Measurements from ENCODE around the gene NTRK3. TPM values are rescaled to one million over a fixed set of nuclear protein-coding genes. Genes with fewer than 3 reads are reported as not detected.
A peak's percentile ranks its signal among the peaks of the same experiment; 100 is the strongest.
"Not testable (repeated sequence)": the region's sequence is repeated elsewhere in the genome, so short reads cannot be mapped to it uniquely, and the experiment has no call there.

NTRK3 gene
- polyA plus RNA-seq, 4 donors = 11.5 to 62.9 (median 14.0) TPM

- peak in 1 of 4 donors; percentile 8 for DNase-seq (ENCODE audit: low read depth in 4 of 4, low spot score in 3 of 4)
These were observed 172.5 kb downstream of the NTRK3 start for GRCh38 chr15:88083811-88084760.

- no peak for DNase-seq (ENCODE audit: low read depth in 4 of 4, low spot score in 3 of 4)
These were observed 175.9 kb downstream of the NTRK3 start for GRCh38 chr15:88080616-88081015.

- DNase-seq (ENCODE audit: low read depth in 4 of 4, low spot score in 3 of 4) = no peak
These were observed 179.1 kb downstream of the NTRK3 start for GRCh38 chr15:88077296-88078020.

- no peak for DNase-seq (ENCODE audit: low read depth in 4 of 4, low spot score in 3 of 4)
These were observed 180.2 kb downstream of the NTRK3 start for GRCh38 chr15:88076328-88076727.

GRCh38 chr15:88075102-88075501 lies 181.4 kb downstream of the NTRK3 start:
- DNase-seq (ENCODE audit: low read depth in 4 of 4, low spot score in 3 of 4) = no peak

GRCh38 chr15:88074386-88074785 lies 182.2 kb downstream of the NTRK3 start:
- DNase-seq (ENCODE audit: low read depth in 4 of 4, low spot score in 3 of 4) = no peak

GRCh38 chr15:88073391-88073691 lies 183.2 kb downstream of the NTRK3 start:
- peak in 1 of 4 donors; percentile 31 for DNase-seq (ENCODE audit: low read depth in 4 of 4, low spot score in 3 of 4)

GRCh38 chr15:88072598-88073390 lies 183.7 kb downstream of the NTRK3 start:
- no peak for DNase-seq (ENCODE audit: low read depth in 4 of 4, low spot score in 3 of 4)

GRCh38 chr15:88072133-88072532 lies 184.4 kb downstream of the NTRK3 start:
- DNase-seq (ENCODE audit: low read depth in 4 of 4, low spot score in 3 of 4) = not testable (repeated sequence)

GRCh38 chr15:88071141-88071540 lies 185.4 kb downstream of the NTRK3 start:
- no peak for DNase-seq (ENCODE audit: low read depth in 4 of 4, low spot score in 3 of 4)

- no peak for DNase-seq (ENCODE audit: low read depth in 4 of 4, low spot score in 3 of 4)
These were observed 187.0 kb downstream of the NTRK3 start for GRCh38 chr15:88069561-88069960.

- DNase-seq (ENCODE audit: low read depth in 4 of 4, low spot score in 3 of 4) = no peak
These were observed 189.2 kb downstream of the NTRK3 start for GRCh38 chr15:88067331-88067685.

- no peak for DNase-seq (ENCODE audit: low read depth in 4 of 4, low spot score in 3 of 4)
These were observed 189.8 kb downstream of the NTRK3 start for GRCh38 chr15:88066636-88067330.

GRCh38 chr15:88061452-88061851 lies 195.1 kb downstream of the NTRK3 start:
- DNase-seq (ENCODE audit: low read depth in 4 of 4, low spot score in 3 of 4) = no peak

GRCh38 chr15:88060383-88060782 lies 196.2 kb downstream of the NTRK3 start:
- no peak for DNase-seq (ENCODE audit: low read depth in 4 of 4, low spot score in 3 of 4)

GRCh38 chr15:88057836-88058235 lies 198.7 kb downstream of the NTRK3 start:
- DNase-seq (ENCODE audit: low read depth in 4 of 4, low spot score in 3 of 4) = no peak

GRCh38 chr15:88049506-88049905 lies 207.0 kb downstream of the NTRK3 start:
- no peak for DNase-seq (ENCODE audit: low read depth in 4 of 4, low spot score in 3 of 4)

- no peak for DNase-seq (ENCODE audit: low read depth in 4 of 4, low spot score in 3 of 4)
These were observed 207.8 kb downstream of the NTRK3 start for GRCh38 chr15:88048755-88049154.

- no peak for DNase-seq (ENCODE audit: low read depth in 4 of 4, low spot score in 3 of 4)
These were observed 208.3 kb downstream of the NTRK3 start for GRCh38 chr15:88048237-88048636.

- no peak for DNase-seq (ENCODE audit: low read depth in 4 of 4, low spot score in 3 of 4)
These were observed 209.9 kb downstream of the NTRK3 start for GRCh38 chr15:88046576-88047129.
